NT2/D1 (cell line): ENCODE data around the gene DIP2C.

ENCODE experiments used
- DNase-seq: peaks from one replicate; pipeline ENCODE4 v3.0.0-alpha.2; 2011; ENCODE audit warnings: low read depth, low spot score
- H3K27me3 ChIP-seq: 2 replicates; pipeline ENCODE4 v1.6.0; 2011; ENCODE audit warnings: mild to moderate bottlenecking; ENCODE audit not compliant: insufficient read length, insufficient read depth
- H3K36me3 ChIP-seq: 2 replicates; pipeline ENCODE4 v1.6.1; 2011; ENCODE audit warnings: mild to moderate bottlenecking, low read length, mixed read lengths; ENCODE audit not compliant: insufficient read depth, insufficient read length
- H3K4me1 ChIP-seq: 2 replicates; pipeline ENCODE4 v1.5.1; 2011; ENCODE audit not compliant: insufficient read depth, insufficient read length
- H3K4me3 ChIP-seq: 2 replicates; pipeline ENCODE4 v1.5.1; 2011; ENCODE audit warnings: low read depth; ENCODE audit not compliant: insufficient read length
- H3K9ac ChIP-seq: 2 replicates; pipeline ENCODE4 v1.6.0; 2011; ENCODE audit warnings: low read depth; ENCODE audit not compliant: insufficient read length
- H3K9me3 ChIP-seq: 2 replicates; pipeline ENCODE4 v1.5.1; 2011; ENCODE audit warnings: mild to moderate bottlenecking, low read length; ENCODE audit not compliant: insufficient read depth
- SUZ12 ChIP-seq: IDR thresholded peaks from 2 replicates; pipeline ENCODE4 v1.6.1; 2011; ENCODE audit not compliant: insufficient read length, insufficient read depth; ENCODE audit errors: extremely low read depth
- YY1 ChIP-seq: IDR thresholded peaks from 2 replicates; pipeline ENCODE4 v1.6.1; 2011; ENCODE audit not compliant: insufficient read length, insufficient read depth
- ZNF274 ChIP-seq: IDR thresholded peaks from 2 replicates; pipeline ENCODE4 v1.6.1; 2011; ENCODE audit warnings: mild to moderate bottlenecking, low read depth, low read length

Gene DIP2C

DNA sequence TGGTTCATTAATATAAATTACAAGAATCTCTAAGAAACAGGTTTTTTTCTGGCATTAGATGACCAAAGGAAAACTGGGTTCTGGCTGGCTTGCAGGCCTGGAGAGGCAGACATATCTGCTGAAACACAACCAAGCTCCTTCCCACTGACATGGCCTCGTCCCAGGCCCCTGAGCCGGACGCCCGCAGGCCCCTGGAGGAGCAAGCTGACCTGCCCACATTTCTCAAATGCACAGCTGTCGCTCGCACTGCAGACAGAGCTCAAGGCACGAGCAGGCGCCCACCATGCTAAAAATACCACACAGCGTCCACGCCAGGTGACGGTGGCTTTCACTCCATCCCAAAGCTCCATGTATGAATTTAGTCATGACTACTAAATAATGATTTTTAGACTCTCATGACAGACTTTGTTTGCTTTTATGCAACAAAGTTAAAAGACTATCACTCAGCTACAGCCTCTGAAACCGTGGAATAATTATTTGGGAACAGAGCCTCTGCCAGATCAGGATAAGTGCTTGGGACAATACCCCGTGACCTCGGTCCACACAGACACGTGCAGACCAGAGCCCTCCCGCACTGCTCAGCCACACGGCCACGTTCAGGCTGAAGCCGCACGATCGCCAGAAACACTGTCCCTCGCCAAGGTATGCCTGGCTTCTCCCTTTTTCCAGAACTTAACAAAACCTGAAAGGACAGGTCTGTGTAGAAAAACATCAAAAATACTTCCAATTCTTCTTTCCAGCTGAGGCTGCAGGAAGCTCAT, 71.1 kb downstream of the DIP2C start:
- DNase-seq, result no peak
- no peaks in the 10 kb centered on the region for H3K27me3 ChIP-seq
- H3K36me3 ChIP-seq, result no peaks in the 10 kb centered on the region
- H3K9ac ChIP-seq, result no peak overlapping the region
- TF ChIP-seq SUZ12, result no peak
- no peak for TF ChIP-seq ZNF274
- TF ChIP-seq YY1, result no peak
- no peaks in the 10 kb centered on the region for H3K9me3 ChIP-seq
- no peaks in the 10 kb centered on the region for H3K4me1 ChIP-seq
- H3K4me3 ChIP-seq, result no peak overlapping the region

DNA sequence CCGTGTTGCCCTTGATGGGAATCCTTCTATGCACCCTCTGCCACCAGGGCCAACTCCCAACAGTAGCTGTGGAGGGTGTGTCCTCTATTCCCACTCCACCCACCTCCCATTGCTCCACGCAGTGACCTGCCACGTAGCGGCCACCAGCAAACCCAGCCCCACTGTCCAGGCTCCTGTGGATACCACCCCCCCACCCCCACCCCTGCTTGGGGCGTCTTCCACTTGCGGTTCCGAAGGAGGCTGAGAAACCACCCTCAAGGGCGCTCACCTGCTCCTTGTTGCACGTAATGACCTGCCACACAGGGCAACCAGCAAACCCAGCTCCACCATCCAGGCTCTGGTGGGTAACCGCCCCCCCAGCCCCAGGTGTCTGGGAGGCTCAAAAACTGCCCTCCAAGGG, 72.0 kb downstream of the DIP2C start:
- DNase-seq, result no peak
- Histone ChIP-seq H3K9me3 (no peaks in the 10 kb centered on the region), H3K4me1 (no peaks in the 10 kb centered on the region), H3K36me3 (no peaks in the 10 kb centered on the region), H3K4me3 (no peak overlapping the region), H3K27me3 (no peaks in the 10 kb centered on the region), H3K9ac (no peak overlapping the region)
- TF ChIP-seq SUZ12 (no peak), YY1 (no peak), ZNF274 (no peak)

DNA sequence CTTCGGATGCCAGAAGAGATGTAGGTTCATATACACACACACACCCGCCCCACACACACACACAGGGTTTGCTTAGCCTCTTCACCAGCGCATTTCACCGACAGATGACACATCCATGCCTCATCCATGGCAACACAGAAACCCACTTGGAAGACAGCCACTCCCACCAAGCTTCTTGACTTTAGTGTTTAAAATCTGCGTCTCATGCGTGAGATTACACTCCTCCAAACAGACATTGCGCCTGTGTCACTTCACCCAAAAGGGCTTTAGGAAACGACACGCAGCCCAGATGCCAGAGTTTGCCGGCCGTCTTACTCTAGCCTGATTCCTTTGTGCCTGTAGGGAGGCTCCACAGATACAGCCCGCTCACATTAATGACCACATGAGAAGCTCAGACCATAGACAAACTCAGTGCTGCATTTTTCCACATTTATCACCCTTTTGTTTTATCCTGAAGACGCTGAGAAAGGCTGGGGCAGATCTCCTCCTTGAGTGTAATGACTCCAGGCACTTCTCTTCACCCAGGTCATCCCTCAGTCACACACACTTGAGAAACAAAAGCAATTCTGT, 73.8 kb downstream of the DIP2C start:
- Histone ChIP-seq H3K4me1 (no peaks in the 10 kb centered on the region), H3K4me3 (no peak overlapping the region), H3K9me3 (no peaks in the 10 kb centered on the region), H3K36me3 (no peaks in the 10 kb centered on the region), H3K27me3 (no peaks in the 10 kb centered on the region), H3K9ac (no peak overlapping the region)
- TF ChIP-seq SUZ12, result no peak
- TF ChIP-seq YY1, result no peak
- no peak for TF ChIP-seq ZNF274
- DNase-seq, result no peak

DNA sequence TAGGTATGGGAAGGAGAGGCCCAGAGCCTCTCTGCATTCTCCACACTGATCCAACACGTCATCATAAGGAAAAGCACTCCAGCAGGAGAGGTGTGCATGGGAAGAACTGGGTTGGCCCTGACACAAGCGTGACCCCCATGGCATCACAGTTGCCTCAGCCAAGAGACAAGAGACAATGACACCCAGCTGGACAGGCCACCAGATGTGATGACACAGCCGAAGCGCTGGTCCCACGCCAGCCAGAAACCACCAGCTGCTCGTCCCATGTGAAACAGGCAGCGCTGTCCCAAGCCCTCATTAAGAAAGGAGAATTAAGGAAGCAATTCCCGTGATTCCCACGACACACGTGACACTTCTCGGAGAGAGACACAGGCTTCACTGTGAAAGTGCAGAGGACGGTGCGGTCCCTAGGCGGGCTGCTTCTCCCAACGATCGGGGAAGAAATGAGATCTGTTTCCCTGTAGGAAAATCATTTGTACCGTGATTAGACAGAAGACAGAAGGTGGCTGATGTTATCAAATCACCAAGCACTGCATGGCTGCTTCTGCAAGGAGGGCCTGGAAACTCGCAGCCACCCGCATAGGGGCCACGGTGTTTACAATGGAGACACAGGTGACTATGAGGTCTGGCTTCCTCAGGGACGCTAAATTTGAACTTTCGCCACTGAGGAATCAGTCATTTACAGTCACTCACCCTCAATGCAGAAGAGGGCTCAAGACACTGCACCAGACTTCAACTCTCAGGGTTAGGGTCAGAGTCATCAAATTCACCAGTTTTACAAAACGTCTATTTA, 74.5 kb downstream of the DIP2C start:
- Histone ChIP-seq H3K9me3 (no peaks in the 10 kb centered on the region), H3K4me3 (no peak overlapping the region), H3K27me3 (no peaks in the 10 kb centered on the region), H3K4me1 (no peaks in the 10 kb centered on the region), H3K9ac (no peak overlapping the region), H3K36me3 (no peaks in the 10 kb centered on the region)
- no peak for TF ChIP-seq SUZ12
- TF ChIP-seq YY1, result no peak
- TF ChIP-seq ZNF274, result no peak
- DNase-seq, result no peak

DNA sequence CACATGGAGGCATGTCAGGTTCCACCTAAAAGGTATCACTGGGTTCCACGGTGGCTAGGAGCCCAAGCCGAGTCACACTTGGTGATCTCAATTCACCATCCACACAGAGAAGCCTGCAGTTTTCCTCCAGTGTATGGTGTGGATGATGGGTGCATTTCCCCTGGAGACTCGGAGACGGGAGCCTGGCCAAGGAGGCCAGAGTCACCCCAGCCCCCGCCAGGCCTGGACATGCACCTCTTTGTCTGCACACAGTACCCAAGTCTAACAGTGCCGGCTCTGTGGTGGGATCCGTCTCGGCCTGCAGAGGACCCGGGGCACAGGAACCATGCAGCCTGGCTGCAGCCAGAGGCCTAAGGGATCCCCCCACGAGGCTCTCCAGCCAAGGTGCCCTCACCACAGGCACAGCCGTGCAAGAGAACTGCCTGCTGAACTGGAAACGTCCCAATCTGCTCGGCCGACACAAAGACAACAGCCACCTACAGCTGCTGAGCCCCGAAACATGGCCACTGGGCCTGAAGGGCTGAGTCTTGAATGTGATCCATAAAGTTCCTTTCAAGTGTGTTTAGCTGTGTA, 75.2 kb downstream of the DIP2C start:
- TF ChIP-seq SUZ12 (no peak), ZNF274 (no peak), YY1 (no peak)
- Histone ChIP-seq H3K4me3 (no peak overlapping the region), H3K9ac (no peak overlapping the region), H3K27me3 (no peaks in the 10 kb centered on the region), H3K36me3 (no peaks in the 10 kb centered on the region), H3K4me1 (no peaks in the 10 kb centered on the region), H3K9me3 (no peaks in the 10 kb centered on the region)
- DNase-seq, result no peak

DNA sequence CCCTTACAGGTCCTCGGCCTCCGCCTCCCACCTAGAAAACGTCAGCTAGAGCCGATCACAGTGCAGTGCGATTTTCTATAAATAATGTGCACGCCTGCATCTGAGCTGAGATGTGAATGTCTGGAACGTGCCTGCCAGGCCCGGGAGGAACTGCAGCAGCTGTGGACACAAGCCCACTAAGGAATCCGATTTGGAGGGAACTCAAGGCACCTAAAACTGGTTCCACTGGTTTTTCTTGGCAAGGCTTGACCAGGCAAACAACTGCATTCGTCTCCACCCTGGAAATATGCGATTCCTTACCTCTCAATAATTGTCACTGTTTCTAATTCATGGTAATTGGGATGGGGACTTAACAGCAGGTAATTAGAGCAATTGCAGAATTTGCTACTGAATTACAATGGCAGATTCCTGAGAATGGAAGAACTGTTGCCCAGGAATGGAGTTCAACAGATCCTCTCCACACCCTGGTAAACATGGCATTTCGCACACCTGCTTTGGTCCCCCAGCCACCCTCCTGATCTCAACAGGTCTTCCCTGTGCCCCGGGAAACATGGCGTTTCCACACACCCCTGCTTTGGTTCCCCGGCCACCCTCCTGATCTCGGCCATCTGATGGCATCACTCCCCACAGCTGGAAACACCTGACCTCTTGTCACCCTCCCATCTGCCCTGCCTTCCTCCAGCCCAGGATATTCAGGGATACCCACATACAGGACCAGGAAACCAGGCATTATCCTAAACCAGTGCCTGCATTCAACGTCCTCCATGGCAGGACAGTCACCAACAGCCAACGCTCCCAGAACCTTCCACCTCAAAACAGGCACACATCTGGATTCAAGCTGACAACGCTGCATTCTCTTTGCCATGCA, 76.0 kb downstream of the DIP2C start:
- H3K27me3 ChIP-seq, result no peaks in the 10 kb centered on the region
- no peak for DNase-seq
- no peaks in the 10 kb centered on the region for H3K4me1 ChIP-seq
- no peaks in the 10 kb centered on the region for H3K36me3 ChIP-seq
- no peak overlapping the region for H3K9ac ChIP-seq
- no peak overlapping the region for H3K4me3 ChIP-seq
- TF ChIP-seq ZNF274 (no peak), YY1 (no peak), SUZ12 (no peak)
- no peaks in the 10 kb centered on the region for H3K9me3 ChIP-seq
